Measurements from ENCODE around the gene TIAM1. TPM values are rescaled to one million over a fixed set of nuclear protein-coding genes. Genes with fewer than 3 reads are reported as not detected.

The TIAM1 gene
- total and polyA plus RNA-seq, 2 of the 8 experiments (the other 6 are each of a cell fraction or from before 2014, with no cell fraction given), result 10.1 to 30.7 TPM

DNA sequence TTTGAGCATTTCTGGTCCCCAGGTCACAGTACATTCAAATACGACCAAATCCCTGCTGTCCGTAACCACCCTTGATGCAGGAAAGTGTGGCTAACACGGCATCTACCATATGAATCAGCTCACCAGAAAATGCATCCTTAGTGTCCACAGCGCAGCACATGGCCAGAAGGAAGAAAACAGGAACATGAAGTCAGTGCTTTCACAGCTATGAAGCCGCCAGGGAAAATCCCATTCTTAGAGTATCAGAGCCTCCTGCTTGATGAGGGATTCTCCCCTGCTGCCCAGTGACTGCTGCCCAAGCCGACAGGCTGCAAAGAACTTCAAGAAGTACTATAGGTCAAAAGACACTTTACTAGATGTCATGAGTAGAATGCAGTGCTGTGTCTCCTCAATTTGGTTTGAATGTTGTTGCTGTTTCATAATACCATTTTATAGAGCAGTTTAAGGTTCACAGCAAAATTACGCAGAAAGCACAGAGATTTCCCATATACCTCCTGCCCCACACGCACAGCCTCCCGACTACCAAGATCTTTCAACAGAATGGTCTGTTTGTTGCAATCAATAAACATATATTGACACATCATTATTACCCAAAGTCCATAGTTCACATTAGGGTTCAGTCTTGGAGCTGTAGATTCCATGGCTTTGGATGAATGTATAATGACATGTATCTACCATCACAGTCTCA, 14.5 kb downstream of the TIAM1 start:
- H3K4me1 ChIP-seq (replicated peaks in 1 of 4; ENCODE audit: control insufficient read depth in 3 of 4, insufficient read depth in 4 of 4, low read length in 3 of 4), result no peaks in the 10 kb centered on the region
- H3K23ac ChIP-seq (ENCODE audit: insufficient read length), result no peak overlapping the region
- no peaks in the 10 kb centered on the region for H4K20me1 ChIP-seq (replicated peaks in 1 of 2; ENCODE audit: control insufficient read depth in 1 of 2, insufficient read depth in 2 of 2, low read length in 2 of 2)
- H2BK15ac ChIP-seq (ENCODE audit: low read length), result no peak overlapping the region
- 88% methylated on average over 9 of the region's 9 CpGs; no CpG with 5 or more reads in 1 of the 2 experiments for WGBS, 2 experiments (ENCODE audit: extremely low coverage in 1 of 2, insufficient coverage in 1 of 2, insufficient read length in 1 of 2, insufficient replicate concordance in 2 of 2, low coverage in 1 of 2, low lambda C conversion rate in 2 of 2, missing lambda C conversion rate in 1 of 2)
- H3K36me3 ChIP-seq (ENCODE audit: control insufficient read depth in 2 of 4, insufficient read depth in 4 of 4, low read length in 3 of 4), result no peaks in the 10 kb centered on the region; a peak in 1 of 8 replicates
- peaks cover 0 to 4% of the 10 kb centered on the region in 2 experiments; a peak in 1 of 4 replicates for H3K79me2 ChIP-seq (ENCODE audit: control insufficient read depth in 1 of 2, insufficient read depth in 2 of 2, low read length in 2 of 2)
- no peak overlapping the region for H2BK120ac ChIP-seq (replicated peaks; ENCODE audit: low read depth, low read length)
- no peak overlapping the region for H4K91ac ChIP-seq (replicated peaks; ENCODE audit: insufficient read length, low read length)
- H3K23me2 ChIP-seq (ENCODE audit: low read depth, low read length), result no peaks in the 10 kb centered on the region
- no peak overlapping the region for H4K8ac ChIP-seq (ENCODE audit: extremely low read depth, insufficient read depth, low read length)
- no peak overlapping the region for H3K56ac ChIP-seq (replicated peaks; ENCODE audit: insufficient read length, low read depth, low read length)
- H4K5ac ChIP-seq (ENCODE audit: insufficient read length, low read depth, low read length), result no peak overlapping the region
- H3K27ac ChIP-seq (ENCODE audit: low read depth, low read length), result no peak overlapping the region
- no peaks in the 10 kb centered on the region for H3K27me3 ChIP-seq (replicated peaks in 1 of 4; ENCODE audit: control insufficient read depth in 3 of 4, extremely low read depth in 1 of 4, insufficient read depth in 3 of 4, low read length in 3 of 4)
- FAIRE-seq (no peak), DNase-seq (ENCODE audit: low read depth in 1 of 2, low spot score in 2 of 2) (no peak)
- H2BK5ac ChIP-seq (ENCODE audit: low read depth, low read length), result no peak overlapping the region
- H3K9me3 ChIP-seq (ENCODE audit: insufficient read depth in 2 of 2, low read depth in 1 of 2, low read length in 1 of 2), result no peaks in the 10 kb centered on the region; a peak in 2 of 4 replicates
- no peak overlapping the region for H3K4ac ChIP-seq (replicated peaks; ENCODE audit: insufficient read length, low read depth, low read length)
- no peak overlapping the region for H2BK20ac ChIP-seq (ENCODE audit: low read length)
- H3K18ac ChIP-seq (ENCODE audit: extremely low read depth, low read length), result no peak overlapping the region
- POLR2A ChIA-PET (ENCODE audit: partially characterized antibody), result no interaction called here
- no peak overlapping the region for H3K9ac ChIP-seq (replicated peaks in 1 of 4; ENCODE audit: extremely low read depth in 1 of 4, low read depth in 3 of 4, low read length in 3 of 4)
- no peak overlapping the region for H3K4me3 ChIP-seq (ENCODE audit: extremely low read depth in 1 of 4, insufficient read depth in 2 of 4, low read depth in 3 of 4, low read length in 4 of 4)
- no peak overlapping the region for H3K4me2 ChIP-seq (ENCODE audit: insufficient read depth in 1 of 2, low read depth in 2 of 2, low read length in 2 of 2)
- H2AFZ ChIP-seq (ENCODE audit: low read length), result no peak overlapping the region
- H2BK12ac ChIP-seq (ENCODE audit: low read depth, low read length), result no peak overlapping the region
- peaks cover 2% of the 10 kb centered on the region; the same call in 1 of the 2 replicates for H3K79me1 ChIP-seq (ENCODE audit: low read depth, low read length)
- no peak overlapping the region for H3K14ac ChIP-seq (ENCODE audit: insufficient read length)
- CTCF ChIA-PET (ENCODE audit: partially characterized antibody), result interaction anchor here (1.0 kb wide), 1 partner anchor 37 kb away, joined by 4 read pairs; no protein-coding TSS in a partner anchor
- no peak overlapping the region for H2AK5ac ChIP-seq (ENCODE audit: low read depth, low read length)
